GM12875 (cell line): ENCODE results near the gene PTPRD.
"Not testable (repeated sequence)": the region's sequence is repeated elsewhere in the genome, so short reads cannot be mapped to it uniquely, and the experiment has no call there.

Source experiments
- H3K4me3 ChIP-seq: one replicate; pipeline ENCODE4 v1.5.1; 2011; ENCODE audit warnings: low read depth, low read length, control low read depth
- TF ChIP-seq, protein P1 (sequence below): IDR thresholded peaks from 2 replicates; pipeline ENCODE4 v1.5.1; 2011; ENCODE audit warnings: low read depth, mild to moderate bottlenecking, control low read depth, inconsistent platforms, low read length, moderate library complexity, borderline replicate concordance; ENCODE audit not compliant: insufficient read depth

The PTPRD gene

DNA sequence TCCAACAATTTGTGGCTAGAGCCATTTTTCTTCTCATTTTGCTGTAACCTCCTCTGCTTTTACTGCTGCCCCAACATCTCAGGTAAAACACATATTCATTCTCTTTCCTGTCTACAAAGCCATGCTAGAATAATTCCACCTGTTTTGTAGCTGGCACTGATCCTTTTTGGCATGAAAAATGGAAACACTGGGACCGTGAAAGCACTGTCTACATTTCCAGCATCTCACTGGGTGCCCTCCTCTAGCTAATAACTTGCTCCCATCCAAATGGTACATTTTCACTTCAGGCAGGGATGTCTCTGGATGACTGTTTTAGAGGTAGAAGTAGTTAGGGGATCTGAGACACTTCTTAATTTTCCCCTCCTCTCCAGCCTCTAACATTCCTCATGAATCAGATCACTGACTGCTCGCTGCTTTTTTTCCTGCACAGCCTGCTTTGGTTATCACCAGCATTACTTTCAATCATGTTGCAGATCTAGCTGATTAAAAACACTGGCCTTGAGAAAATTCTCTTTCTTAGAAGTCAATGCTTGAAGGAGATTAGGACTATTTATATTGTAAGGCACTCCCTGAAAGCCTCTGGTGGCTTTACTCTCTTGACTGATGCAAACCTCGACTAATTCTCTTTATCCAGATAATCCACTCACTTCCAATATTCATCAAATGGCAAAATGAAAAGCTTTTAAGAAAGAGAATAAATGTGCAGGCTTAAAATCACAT is 1500.6 kb downstream of the PTPRD start:
- TF ChIP-seq, protein P1, sequence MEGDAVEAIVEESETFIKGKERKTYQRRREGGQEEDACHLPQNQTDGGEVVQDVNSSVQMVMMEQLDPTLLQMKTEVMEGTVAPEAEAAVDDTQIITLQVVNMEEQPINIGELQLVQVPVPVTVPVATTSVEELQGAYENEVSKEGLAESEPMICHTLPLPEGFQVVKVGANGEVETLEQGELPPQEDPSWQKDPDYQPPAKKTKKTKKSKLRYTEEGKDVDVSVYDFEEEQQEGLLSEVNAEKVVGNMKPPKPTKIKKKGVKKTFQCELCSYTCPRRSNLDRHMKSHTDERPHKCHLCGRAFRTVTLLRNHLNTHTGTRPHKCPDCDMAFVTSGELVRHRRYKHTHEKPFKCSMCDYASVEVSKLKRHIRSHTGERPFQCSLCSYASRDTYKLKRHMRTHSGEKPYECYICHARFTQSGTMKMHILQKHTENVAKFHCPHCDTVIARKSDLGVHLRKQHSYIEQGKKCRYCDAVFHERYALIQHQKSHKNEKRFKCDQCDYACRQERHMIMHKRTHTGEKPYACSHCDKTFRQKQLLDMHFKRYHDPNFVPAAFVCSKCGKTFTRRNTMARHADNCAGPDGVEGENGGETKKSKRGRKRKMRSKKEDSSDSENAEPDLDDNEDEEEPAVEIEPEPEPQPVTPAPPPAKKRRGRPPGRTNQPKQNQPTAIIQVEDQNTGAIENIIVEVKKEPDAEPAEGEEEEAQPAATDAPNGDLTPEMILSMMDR = no peak
- H3K4me3 ChIP-seq = no peak overlapping the region

DNA sequence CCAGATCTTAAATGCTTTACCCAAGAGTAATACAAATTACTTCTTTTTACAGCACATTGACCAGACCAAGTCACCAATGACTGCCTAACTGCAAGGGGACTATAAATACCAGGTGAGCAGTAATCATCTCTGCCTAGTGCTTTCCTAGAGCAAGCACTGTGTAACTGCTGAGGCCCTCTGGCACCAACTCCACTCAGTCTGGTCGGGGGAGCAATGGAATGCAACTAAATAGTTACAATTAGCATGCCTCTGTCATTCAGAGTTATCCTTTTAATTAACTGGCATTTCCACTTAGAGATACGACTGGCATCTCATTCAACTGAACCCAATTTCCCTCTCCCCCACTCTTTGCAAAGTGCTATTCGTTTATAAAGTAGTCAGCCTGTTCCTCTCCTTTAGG is 1504.2 kb downstream of the PTPRD start:
- TF ChIP-seq, protein P1 = no peak
- H3K4me3 ChIP-seq = no peak overlapping the region

DNA sequence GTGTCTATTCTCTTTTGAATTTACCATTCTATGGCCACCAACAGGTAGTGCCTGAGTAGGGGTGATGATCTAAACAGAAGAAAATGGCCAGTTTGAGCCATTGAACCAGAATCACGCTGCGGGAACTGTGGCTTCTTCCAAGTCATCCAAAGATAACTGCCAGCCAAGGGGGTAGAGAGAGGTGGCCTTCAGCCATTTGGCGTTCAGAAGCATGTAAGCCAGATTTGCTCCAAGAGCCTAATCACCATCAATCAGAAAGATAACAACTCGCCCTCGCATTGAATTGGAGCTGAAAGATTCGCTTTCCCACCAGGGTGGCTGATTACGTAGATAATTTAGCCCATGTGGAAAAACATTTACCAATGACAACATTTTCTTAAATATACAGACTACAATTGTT is 1510.5 kb downstream of the PTPRD start:
- no peak overlapping the region for H3K4me3 ChIP-seq
- TF ChIP-seq, protein P1 = no peak

DNA sequence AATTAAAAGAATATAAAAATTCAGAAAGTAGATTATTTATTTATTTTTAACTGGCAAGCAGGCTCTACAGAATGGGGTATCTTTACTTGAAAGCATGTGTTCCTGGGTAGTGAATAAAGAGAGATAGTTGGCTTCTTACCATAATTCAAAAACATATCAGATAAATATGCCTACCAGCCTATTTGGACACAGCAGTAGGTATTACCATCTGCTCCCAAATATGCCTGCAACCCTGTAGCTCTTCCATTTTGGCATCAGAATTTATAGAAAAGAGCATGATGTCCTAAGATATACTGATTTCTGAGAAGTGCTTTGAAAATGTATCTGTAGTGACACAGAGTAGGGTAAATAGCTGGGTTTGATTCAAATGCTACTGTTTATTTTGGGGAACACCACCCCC is 1512.7 kb downstream of the PTPRD start:
- TF ChIP-seq, protein P1 = no peak
- H3K4me3 ChIP-seq = no peak overlapping the region

DNA sequence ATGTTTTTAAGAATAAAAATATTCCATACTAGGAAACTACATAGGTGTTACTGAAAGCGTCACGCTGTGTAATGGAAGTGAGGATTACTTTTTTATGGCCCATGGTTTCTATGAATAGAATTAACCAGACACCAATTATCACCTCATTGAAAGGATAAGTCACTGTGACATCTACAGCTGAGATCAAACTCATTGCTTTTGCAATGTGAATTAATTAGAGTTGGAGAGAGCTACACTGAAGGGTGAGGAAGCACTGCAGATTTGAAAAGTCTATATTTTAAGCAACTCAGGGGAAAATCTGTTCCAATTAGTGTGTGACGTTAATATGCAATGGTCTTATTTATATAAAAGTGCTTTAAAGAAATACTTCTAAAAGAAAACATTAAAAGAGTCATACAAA is 1513.2 kb downstream of the PTPRD start:
- TF ChIP-seq, protein P1 = no peak
- no peak overlapping the region for H3K4me3 ChIP-seq

DNA sequence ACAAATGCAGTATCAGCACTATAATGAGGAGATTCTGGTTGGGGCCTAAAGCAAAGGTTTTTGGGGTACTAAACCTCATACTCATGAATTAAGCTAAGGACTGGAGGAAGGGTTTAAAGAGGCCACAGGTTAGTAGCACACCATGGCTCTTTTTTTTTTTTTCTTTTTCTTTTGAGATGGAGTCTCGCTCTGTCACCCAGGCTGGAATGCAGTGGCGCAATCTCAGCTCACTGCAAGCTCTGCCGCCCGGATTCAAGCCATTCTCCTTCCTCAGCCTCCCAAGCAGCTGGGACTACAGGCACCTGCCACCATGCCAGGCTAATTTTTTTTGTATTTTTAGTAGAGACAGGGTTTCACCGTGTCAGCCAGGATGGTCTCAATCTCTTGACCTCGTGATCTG is 1515.5 kb downstream of the PTPRD start:
- not testable (repeated sequence) for H3K4me3 ChIP-seq

DNA sequence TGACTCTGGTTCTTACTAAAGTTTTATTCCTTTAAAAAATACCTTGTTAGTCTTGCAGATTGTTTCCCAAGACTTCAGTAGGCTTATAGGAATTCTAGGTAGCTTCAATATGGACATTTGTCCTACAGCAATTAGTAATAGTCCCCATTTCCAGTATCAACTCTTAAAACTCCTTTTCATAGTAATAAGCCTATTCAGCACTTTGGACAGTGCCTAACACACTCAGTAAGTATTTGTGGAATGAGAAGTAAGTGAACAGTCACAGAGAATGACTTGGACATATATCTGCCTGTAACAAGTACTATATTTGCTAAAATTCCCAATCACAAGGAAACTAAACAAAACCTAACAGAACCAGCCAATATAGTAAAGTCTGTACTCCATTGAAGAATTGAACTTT is 1521.4 kb downstream of the PTPRD start:
- TF ChIP-seq, protein P1 = no peak
- H3K4me3 ChIP-seq = no peak overlapping the region

DNA sequence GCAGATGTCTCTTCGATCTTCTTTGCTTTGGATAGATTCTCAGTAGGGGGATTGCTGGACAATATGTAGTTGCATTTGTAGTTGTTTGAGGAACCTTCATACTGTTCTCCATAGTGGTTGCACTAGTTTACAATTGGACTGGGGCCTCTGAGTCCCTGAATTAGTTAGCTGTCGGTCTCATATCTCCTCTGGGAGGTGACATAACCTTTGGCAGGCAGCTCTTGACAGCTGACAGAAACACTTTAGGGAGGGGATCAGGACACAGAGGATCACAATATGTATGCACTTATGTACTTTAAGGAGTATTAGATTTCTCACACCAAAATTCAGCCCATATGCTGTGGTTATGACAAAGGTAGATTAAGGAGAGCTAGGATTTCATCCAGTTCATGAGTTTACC is 1533.3 kb downstream of the PTPRD start:
- TF ChIP-seq, protein P1 = no peak
- no peak overlapping the region for H3K4me3 ChIP-seq
